ENCODE measurements around the gene PAK5.

Gene PAK5

GRCh38 chr20:9573335-9574151 lies 265.3 kb downstream of the PAK5 start:
- no peak for DNase-seq

GRCh38 chr20:9572670-9573069 lies 266.2 kb downstream of the PAK5 start:
- no peak for DNase-seq

GRCh38 chr20:9571783-9572182 lies 267.1 kb downstream of the PAK5 start:
- DNase-seq = no peak

GRCh38 chr20:9570612-9571011 lies 268.3 kb downstream of the PAK5 start:
- DNase-seq = no peak

GRCh38 chr20:9566977-9567376 lies 271.9 kb downstream of the PAK5 start:
- no peak for DNase-seq

GRCh38 chr20:9565910-9566550 lies 272.8 kb downstream of the PAK5 start:
- no peak for DNase-seq

GRCh38 chr20:9557411-9557810 lies 281.5 kb downstream of the PAK5 start:
- DNase-seq = no peak

GRCh38 chr20:9555781-9556180 lies 283.1 kb downstream of the PAK5 start:
- DNase-seq = no peak

- DNase-seq = no peak
Observed at GRCh38 chr20:9551808-9552550, 286.9 kb downstream of the PAK5 start.

- DNase-seq = no peak
Observed at GRCh38 chr20:9550871-9551270, 288.0 kb downstream of the PAK5 start.

GRCh38 chr20:9550283-9550682 lies 288.6 kb downstream of the PAK5 start:
- DNase-seq = no peak

- no peak for DNase-seq
Observed at GRCh38 chr20:9543214-9543613, 295.7 kb downstream of the PAK5 start.

GRCh38 chr20:9535449-9535848 lies 303.4 kb downstream of the PAK5 start:
- no peak for DNase-seq

GRCh38 chr20:9534025-9534424 lies 304.9 kb downstream of the PAK5 start:
- DNase-seq = no peak

GRCh38 chr20:9532069-9532838 lies 306.6 kb downstream of the PAK5 start:
- no peak for DNase-seq

- DNase-seq = no peak
Observed at GRCh38 chr20:9531581-9531980, 307.3 kb downstream of the PAK5 start.

- no peak for DNase-seq
Observed at GRCh38 chr20:9523636-9524035, 315.2 kb downstream of the PAK5 start.

- DNase-seq = no peak
Observed at GRCh38 chr20:9520086-9520485, 318.8 kb downstream of the PAK5 start.

- DNase-seq = no peak
Observed at GRCh38 chr20:9518576-9519175, 320.2 kb downstream of the PAK5 start.

- no peak for DNase-seq
Observed at GRCh38 chr20:9517297-9518162, 321.3 kb downstream of the PAK5 start.

- no peak for DNase-seq
Observed at GRCh38 chr20:9516234-9516871, 322.5 kb downstream of the PAK5 start.
